ENCODE results near the gene C18orf32. TPM values are rescaled to one million over a fixed set of nuclear protein-coding genes. Genes with fewer than 3 reads are reported as not detected.
"Not testable (repeated sequence)": the region's sequence is repeated elsewhere in the genome, so short reads cannot be mapped to it uniquely, and the experiment has no call there.

Gene C18orf32
- polyA plus RNA-seq, 4 donors = 16.5 to 33.7 (median 30.9) TPM

DNA sequence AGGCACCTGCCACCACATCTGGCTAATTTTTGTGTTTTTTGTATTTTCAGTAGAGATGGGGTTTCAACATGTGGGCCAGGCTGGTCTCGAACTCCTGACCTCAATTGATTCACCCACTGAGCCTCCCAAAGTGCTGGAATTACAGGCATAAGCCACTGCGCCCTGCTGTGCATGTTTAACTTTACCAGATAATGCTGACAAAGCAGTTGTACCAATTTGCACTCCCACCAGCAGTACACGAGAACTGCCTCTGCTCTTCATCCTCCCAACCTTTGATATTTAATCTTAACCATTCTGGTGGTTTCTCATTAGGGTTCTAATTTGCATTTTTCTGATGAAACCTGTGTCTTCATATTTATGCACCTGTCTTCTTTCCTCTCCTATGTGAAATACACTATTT, 14.6 kb downstream of the C18orf32 start:
- DNase-seq (ENCODE audit: low read depth in 4 of 4, low spot score in 3 of 4) = no peak

DNA sequence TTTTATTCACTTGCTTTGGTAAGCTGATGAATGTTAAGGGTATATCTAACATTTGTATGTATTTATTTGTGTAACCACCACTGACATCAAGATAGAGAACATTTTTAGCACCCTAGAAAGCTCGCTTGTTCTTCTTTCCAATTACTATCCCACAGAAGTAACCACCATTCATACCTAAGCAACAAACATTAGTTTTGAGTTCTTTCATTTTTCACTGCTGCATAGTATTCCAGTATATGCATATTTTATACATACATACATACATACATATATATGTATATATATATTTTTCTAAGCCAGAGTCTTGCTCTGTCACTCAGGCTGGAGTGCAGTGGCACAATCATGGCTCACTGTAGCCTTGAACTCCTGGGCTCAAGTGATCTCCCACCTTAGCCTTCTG, 15.5 kb downstream of the C18orf32 start:
- no peak for DNase-seq (ENCODE audit: low read depth in 4 of 4, low spot score in 3 of 4)

DNA sequence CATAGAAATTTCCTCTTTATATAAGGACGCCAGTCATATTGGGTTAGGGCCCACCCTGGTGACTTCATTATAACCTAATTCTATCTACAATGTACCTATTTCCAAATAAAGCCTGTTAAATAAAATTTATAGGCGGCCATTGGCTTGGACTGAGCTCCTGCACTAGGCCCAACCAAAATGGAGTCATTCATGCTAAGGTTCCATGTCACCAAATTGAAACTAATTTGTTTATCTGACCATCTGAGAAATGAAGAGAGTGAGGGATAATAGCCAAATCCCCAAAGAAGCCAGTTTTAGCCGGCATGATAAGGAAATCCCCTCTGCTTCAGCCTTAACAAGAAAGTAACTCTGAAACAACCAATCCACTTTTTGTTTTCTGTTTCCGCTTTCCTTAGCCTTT, 19.4 kb downstream of the C18orf32 start:
- DNase-seq (ENCODE audit: low read depth in 4 of 4, low spot score in 3 of 4) = no peak

DNA sequence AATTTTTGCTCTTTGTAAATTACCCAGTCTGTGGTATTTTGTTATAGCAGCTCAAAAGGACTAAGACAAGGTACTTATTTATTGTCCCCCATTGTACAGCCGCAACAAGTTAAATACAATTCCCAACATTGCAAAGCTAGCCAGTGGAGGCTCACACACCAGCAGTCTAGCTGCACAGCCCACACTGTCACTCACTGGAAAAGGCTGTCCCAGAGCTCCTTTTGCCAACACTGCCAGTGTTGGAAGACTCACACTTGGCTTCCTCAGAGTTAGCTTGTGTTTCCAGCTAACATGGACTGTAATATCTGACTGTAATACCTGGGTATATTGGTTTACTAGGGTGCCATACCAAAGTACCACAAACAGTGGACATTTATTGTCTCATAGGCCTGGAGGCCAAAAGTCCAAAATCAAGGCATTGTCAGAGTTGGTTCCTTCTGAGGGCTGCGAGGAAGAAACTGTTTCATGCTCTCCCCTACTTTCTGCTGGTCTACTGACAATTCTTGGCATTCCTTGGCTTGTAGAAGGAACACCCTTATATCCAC, 19.9 kb downstream of the C18orf32 start:
- DNase-seq (ENCODE audit: low read depth in 4 of 4, low spot score in 3 of 4) = no peak

DNA sequence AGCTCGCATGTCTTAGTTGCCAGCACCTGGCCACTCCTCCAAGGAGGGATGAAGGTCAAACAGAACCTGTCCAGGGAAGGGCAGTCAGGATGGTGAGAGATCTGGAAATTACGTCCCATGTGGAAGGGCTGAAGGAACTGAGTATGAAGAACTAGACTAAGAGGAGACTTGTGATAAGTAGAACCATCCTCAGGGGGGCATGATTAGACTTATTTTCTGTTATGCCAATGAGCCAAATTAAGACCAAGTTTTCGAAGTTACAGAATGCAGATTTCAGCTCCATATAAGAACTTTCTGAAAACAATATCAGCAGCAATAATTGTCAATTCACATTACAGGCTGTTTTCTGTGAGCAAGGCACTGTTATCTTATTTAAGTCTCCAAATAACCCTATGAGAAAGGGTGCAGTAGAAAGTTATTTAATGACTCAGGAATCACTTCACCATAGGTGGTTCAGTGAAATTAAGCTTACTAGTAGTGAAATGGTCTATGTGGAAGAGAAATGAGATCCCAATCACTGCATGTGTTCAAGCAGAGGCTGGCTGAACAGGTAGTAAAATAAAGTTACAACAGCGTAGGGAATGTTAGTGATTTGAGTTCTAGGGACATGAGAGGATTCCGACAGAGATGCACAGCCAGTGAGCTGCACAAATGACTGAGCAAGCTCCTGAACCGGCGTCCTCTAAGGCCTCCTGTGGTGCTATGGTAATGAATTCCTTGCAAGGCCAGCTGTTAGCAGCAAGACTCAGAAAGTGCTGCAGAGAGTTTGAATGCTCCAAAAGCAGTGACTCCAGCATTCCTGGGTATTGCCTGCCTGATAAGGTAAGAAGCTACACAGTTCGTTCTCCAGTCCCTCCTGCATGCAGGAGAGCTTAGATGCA, 22.1 kb downstream of the C18orf32 start:
- no peak for DNase-seq (ENCODE audit: low read depth in 4 of 4, low spot score in 3 of 4)

DNA sequence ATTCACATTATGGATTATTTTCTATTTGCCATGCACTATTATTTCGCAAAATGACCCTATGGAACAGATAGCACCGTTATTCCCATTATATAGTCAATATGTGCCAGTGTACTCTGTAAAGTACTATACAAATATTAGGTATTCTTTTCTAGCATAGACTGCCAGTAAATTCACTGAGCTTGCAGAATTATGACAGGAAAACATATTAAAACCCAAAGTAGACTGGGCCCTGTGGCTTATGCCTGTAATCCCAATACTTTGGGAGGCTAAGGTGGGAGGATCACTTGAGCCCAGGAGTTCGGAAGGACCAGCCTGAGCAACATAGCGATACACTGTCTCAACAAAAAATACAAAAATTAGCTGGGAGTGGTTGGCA, 25.4 kb downstream of the C18orf32 start:
- DNase-seq (ENCODE audit: low read depth in 4 of 4, low spot score in 3 of 4) = no peak

DNA sequence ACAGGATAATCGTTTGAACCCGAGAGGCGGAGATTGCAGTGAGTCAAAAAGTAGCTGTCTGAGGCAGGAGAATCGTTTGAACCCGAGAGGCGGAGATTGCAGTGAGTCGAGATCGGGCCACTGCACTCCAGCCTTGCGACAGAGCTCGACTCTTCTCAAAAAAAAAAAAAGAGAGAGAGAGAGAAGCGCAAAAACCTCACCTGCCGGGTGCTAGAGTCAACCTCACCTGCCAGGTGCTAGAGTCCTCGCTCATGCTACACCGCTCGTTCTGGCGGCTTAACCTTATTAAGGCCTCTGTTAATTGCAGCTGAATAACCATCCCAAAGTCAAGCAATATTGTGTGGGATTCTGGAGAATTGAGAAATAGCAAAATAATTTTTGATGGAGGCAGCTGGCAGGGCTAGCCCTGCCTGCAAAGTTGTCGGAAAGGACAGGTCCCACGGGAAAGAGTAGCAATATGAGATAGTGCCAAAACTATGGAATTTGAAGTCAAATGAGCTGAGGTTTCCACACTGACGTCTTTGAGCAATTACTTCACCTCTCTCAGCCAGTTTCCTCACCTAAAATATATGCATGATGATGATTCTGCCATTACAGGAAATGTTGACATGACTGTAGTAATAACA, 25.9 kb downstream of the C18orf32 start:
- DNase-seq (ENCODE audit: low read depth in 4 of 4, low spot score in 3 of 4) = no peak

DNA sequence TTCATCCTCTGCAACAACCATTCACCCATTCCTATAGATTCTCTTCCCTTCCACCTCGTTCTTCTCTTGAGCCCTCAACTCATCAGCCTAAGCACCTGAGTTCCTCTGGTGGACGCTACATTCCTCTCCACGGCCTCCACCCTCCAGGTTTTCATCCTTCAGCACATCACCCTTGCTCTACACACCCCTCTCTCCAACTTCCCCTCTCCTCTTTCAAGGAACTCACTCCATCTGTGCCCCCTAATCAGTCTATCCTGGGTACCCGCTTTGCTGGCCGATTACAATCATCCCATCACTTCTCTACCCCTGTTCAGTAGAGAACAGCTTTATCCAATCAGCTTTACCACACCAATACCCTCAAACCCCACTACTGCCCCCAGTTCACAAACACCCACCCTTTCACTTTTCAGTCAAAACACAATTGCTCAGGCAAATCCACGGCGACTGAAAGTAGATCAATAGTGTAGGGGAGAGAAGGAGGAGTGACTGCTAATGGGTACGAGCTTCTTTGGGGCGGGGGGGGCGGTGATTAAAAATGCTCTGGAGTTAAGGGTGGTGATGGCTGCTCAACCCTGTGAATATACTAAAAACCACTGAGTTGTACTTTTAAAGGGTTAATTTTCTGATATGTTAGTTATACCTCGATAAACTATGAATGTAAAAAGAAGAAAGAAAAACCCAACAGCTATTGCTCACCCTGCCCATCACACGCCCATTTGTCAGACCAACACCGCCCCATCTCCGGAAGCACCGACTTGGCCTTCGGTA, 27.4 kb downstream of the C18orf32 start:
- no peak for DNase-seq (ENCODE audit: low read depth in 4 of 4, low spot score in 3 of 4)

DNA sequence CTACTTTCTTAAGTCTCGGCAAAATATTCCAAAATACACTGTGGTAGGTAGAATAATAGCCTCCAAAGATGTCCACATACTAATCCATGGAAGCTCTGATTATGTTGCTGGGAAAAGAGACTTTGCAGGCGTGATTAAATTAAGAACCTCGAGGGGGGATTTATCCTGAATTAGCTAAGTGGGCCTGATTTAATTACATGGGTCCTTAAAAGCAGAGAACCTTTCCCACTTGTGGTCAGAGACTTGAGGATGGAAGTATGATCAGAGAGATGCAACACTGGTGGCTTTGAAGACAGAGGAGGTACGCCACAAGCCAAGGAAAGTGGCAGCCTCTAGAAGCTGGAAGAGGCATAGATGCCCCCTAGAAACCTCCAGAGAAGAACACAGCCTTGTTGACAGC, 29.4 kb downstream of the C18orf32 start:
- no peak for DNase-seq (ENCODE audit: low read depth in 4 of 4, low spot score in 3 of 4)

DNA sequence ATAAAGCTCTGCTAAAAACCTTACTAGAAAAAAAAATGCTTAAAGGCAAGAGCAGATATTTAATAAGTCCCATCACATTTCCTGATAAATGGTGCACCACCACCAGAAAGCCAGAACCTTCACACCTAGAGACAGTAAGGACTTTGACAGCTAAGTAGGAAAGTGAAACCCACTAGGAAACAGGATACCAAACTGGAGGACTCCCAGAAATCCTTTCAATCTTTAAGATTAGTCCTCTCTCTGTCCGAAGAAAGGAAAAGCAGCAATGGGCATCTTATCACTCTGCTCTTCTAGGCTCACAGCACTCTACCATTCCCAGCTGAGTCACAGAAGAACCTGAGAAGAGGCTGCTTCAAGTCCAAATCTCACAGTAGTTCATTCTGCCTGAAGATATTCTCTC, 30.2 kb downstream of the C18orf32 start:
- DNase-seq (ENCODE audit: low read depth in 4 of 4, low spot score in 3 of 4) = no peak

DNA sequence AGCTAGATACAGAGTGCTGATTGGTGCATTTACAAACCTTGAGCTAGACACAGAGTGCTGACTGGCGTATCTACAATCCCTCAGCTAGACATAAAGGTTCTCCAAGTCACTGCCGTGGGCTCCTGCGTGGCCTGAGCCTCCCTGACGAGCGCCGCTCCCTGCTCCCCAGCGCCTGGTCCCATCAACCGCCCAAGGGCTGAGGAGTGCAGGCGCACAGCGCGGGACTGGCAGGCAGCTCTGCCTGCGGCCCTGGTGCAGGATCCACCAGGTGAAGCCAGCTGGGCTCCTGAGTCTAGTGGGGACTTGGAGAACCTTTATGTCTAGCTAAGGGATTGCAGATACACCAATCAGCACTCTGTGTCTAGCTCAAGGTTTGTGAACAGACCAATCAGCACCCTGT, 34.5 kb downstream of the C18orf32 start:
- not testable (repeated sequence) for DNase-seq (ENCODE audit: low read depth in 4 of 4, low spot score in 3 of 4)

DNA sequence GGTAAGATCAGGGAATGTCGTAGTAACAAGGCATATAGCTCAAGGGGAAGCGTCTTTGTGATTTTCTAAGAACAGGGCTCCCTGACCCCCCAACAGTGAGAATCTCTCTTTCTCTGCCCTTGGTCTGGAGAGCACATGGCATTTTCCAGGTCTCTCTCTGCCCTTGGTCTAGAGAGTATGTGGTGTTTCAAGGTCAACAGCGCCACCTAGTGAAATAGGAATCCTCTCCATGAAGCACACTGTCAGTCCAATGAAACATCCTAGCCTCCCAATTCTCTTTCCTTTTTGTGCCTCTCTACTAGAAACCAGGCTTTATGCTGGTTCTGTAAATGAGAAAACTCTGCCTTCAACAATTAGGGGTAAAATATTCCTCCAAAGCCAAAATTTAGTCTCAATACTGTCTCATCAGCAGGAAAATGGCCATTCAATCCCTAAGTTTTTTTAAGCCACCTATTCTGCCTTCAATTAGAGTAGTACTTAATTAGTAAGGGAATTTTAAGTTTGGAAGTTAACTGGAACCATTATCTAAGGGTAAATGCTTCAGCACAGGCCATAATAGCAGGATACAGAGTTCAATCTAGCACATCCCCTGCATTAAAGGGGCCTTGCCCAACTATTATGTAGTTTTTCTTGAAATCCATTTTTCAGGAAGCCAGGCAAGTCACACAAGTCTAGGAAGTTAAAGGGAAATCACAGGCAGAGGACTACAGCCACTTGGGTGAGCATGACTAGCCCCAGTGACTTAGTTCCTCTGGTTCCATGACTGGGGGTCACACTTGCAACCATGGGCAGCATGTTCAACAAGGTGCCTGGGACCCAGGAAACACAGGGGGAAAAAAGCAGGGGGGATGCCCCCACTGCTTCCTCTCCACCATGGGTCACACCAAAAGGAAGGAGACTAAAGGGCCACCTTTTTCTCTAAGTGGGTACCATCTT, 39.0 kb downstream of the C18orf32 start:
- no peak for DNase-seq (ENCODE audit: low read depth in 4 of 4, low spot score in 3 of 4)

DNA sequence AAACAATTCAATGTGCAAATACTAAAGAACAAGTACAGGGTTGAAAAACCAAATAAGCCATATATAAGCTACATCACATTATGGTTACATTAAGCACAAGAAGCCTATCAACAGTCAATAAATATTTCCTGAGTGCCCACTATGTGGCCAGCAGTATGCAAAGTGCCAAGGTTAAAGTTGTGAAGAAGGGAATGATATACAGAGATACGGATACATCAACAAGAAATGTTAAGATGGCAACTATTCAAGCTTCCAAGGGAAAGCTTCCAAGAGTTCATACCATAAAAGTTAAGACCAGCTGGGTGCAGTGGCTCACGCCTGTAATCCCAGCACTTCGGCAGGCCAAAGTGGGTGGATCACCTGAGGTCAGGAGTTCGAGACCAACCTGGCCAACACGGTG, 40.6 kb downstream of the C18orf32 start:
- DNase-seq (ENCODE audit: low read depth in 4 of 4, low spot score in 3 of 4) = no peak

DNA sequence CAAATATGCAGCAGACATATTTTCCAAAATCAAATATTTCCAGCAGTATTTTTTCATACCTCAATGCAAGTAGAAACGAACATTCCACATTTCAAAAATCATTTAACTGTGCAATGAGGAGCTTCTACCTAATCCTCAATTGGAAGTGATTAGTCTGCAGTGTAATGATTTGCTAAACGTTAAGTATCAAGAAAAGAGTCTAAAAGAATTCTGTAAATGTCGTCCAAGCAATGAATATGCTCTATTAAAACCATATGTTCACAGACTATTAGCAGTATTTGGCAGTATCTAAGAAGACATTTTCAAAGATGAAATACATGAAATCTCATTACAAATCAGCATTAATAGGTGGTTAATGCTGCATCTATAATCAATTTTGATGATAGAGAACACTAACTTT, 42.5 kb downstream of the C18orf32 start:
- no peak for DNase-seq (ENCODE audit: low read depth in 4 of 4, low spot score in 3 of 4)

DNA sequence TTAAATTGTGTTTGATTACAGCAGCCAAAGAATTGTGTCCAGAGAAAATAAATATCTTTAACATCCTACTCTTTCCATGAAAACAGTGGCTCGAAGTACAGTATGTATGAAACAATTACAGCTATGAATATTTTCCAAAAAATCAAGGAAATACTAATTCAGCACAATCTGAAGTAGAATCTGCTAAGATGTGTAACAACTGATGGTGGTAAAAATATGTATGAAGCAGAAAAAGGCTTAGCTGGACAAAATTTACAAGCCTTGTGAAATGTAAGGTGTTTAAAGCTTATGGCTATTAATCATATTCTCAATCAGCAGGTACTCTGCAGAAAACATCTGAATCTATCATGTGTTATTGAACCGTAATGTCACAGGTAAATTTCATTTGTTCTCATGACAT, 43.2 kb downstream of the C18orf32 start:
- no peak for DNase-seq (ENCODE audit: low read depth in 4 of 4, low spot score in 3 of 4)

DNA sequence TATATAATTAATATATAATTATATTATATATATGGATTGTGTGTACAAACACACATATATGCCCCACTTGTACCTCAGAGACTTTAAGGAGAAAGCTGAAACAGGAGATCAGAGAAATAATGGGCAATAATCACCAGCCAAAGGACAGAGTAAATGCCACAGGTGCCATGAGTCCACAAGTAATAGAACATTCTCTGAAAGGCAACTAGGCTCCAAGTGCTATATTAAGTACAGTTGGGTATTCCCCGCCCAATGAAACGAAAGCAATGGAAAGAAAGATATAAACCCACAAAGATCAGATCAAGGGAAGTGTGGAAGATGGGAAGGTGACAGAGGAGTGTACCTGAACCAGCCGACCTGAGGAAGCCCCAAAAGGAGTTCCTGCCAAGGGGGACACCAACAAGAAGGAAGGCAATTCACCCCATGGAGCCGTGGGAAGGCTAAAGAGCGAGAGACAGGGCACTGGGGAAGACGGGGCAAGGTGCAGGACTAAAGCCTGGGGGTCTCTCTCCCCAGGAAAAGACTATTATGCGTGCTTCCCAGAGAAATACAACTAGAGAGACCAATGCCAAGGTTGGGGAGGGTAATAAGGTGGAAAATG, 45.6 kb downstream of the C18orf32 start:
- no peak for DNase-seq (ENCODE audit: low read depth in 4 of 4, low spot score in 3 of 4)

DNA sequence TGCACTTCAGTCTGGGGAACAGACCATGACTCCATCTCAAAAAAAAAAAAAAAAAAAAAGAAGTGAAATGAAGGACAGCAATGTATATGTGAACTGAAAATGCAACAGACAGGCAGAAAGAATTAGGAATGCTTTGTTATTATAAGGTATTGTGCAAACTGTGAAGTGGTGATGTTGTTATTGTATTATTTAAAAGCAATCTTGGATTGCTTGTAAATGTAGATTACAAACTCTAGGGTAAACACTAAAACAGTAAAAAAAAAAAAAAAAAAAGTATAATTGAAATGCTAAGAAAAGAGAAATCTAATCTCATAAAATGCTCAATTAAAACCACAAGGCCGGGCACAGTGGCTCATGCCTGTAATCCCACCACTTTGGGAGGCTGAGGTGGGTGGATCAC, 51.9 kb downstream of the C18orf32 start:
- DNase-seq (ENCODE audit: low read depth in 4 of 4, low spot score in 3 of 4) = no peak

DNA sequence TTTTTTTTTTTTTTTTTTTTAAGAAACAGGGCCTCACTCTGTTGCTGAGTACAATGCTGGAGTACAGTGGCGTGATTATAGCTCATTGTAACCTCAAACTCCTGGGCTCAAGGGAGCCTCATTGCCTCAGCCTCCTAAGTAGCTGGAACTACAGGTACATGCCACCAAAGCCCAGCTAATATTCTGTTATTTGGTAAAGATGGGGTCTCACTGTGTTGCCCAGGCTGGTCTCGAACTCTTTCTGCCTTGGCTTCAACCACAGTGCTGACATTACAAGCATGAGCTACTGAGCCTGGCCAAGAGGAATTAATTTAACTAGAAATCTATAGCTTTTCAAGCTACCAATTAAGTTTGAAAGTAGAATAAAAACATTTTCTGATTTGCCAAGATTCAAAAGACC, 54.4 kb downstream of the C18orf32 start:
- no peak for DNase-seq (ENCODE audit: low read depth in 4 of 4, low spot score in 3 of 4)

DNA sequence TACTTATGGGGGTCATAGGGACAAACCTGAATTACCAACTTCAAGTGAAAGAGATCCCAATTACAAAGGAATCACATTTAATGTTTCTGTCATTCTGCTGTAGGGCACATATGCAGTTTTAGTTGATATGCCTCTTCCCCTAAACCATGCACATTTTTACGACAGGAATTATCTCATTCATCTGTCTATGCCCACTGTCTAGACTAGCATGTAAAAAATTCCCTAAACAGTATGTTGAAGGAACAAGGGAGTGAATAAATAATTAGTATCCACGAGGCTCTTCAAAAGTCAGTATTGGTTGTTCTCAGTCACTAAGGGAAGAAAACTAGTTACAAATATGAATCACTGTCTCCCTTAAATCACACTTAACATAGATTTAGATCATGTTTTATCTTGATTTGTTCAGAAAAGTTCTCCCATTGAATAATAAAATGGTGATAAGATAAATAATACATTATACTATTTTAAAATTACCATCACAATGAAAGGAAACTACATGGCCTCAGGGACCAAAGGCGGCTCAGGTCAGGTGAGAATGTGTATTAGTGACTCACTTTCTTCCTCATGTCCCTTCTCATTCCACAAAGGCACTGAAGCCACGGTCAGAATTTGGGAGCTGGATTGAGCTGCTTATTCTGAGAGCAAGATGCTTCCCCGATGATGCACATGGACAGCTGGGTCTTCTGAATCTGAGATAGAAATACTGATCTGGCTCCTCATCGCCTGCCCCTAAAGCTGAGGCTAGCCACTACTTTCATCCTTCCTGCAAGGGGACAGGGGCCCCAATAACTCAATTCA, 55.7 kb downstream of the C18orf32 start:
- DNase-seq (ENCODE audit: low read depth in 4 of 4, low spot score in 3 of 4) = no peak

All from left renal pelvis (tissue), 4 donors.